HG02798 (cell line): ENCODE data around the gene KIF1C.
"Not testable (repeated sequence)": the region's sequence is repeated elsewhere in the genome, so short reads cannot be mapped to it uniquely, and the experiment has no call there.

Experiments
- ATAC-seq: cut with Tn5 transposase; IDR thresholded peaks from one replicate; pipeline ENCODE4 v1.9.1; 2021; ENCODE audit warnings: mild to moderate bottlenecking; ENCODE audit not compliant: unreplicated experiment, poor library complexity

KIF1C gene

DNA sequence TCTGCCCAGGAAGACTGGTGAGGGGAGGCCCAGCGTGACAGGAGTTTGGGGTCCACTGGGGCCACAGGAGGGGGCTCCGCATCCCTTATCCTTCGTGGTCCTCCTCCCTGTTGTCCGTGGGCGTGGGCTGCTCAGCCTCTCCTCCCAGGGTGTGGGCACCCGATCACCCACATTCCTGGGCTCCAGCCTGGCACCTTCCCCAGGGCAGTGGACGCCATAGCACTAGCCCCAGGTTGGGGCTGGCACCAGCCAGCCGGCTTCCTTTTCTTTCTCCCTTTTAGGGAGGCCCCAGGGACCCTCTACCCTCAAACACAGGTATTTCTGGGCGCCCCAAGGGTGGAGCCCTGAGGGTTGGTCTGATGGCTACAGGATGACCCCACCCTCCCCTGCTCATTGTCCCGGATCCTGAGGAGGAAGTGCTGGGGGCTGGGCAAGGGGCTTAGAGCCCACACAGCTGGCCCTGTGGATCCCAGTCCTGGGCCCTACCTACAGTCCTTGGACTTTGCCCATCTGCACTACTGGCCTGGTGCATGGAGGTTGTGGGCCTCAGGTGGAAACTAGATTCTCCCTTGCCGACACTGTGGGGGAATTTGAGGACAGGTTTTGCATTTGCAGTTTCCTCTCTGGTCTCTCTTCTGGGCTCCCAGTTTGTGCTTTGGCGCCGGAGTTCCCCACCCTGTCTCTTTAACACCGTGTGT is 1.1 kb downstream of the KIF1C start:
- no peak for ATAC-seq

- no peak for ATAC-seq
Measured at GRCh38 chr17:4999430-5000093, 1.8 kb downstream of the KIF1C start.

DNA sequence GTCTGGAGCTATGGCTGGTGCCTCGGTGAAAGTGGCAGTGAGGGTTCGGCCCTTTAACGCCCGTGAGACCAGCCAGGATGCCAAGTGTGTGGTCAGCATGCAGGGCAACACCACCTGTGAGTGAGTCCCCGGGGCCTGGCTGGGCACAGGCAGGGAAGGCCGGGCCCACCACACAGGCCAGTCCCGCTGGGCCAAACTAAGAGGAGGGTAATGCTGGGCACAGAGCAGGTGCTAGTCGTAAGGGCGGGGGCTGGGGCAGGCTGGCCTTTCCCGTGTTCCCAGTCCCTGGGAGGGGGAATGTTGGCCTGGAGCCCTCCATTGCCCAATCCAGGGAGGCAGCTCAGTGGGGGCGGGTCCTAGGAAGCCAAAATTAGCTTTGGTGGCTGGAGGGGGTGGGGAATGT is 2.5 kb downstream of the KIF1C start:
- no peak for ATAC-seq

- no peak for ATAC-seq
Measured at GRCh38 chr17:5002121-5002788, 4.5 kb downstream of the KIF1C start.

DNA sequence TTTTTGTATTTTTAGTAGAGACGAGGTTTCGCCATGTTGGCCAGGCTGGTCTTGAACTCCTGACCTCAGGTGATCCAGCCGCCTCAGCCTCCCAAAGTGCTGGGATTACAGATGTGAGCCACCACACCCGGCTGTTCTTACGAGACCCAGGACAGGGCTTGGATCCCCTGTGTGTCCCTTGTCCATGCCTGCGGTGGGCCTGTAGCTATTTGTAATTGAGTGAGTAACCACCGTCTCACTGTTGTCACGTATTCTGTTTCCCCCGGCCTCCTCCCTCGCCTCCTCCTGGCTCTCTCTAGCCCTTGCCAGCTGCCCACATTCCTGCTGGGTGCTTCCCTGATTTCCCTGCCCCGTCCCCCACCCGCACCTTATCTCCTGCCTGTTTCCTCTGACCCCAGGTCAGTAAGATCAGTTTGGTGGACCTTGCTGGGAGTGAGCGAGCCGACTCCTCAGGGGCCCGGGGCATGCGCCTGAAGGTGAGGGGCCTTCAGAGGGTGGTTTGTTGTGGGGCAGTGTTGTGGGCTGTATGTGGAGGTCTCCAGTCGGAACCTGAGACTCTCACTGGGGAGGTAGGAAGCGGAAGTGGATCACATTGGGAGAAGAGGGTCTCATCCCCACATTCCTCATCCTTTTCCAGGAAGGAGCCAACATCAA is 5.6 kb downstream of the KIF1C start:
- ATAC-seq, result no peak

DNA sequence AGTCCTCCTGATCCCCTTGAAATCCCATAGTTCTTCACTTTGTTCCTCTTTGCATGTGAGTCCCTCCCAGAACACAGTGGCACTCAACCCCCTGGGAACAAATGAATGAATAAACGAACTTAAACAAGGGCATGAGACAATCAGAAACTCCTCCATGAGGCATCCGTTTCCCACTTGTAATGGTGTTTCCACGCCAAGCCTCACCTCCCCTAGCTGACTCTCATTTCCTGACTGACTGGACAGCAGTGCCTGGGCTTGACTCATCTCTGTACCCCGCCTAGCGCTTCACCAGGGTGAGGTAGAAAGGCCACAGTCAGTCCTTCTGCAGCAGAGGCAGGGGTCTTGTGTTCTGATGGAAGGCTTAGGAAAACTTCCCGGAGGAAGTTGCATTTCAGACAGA is 14.2 kb downstream of the KIF1C start:
- ATAC-seq, result no peak

DNA sequence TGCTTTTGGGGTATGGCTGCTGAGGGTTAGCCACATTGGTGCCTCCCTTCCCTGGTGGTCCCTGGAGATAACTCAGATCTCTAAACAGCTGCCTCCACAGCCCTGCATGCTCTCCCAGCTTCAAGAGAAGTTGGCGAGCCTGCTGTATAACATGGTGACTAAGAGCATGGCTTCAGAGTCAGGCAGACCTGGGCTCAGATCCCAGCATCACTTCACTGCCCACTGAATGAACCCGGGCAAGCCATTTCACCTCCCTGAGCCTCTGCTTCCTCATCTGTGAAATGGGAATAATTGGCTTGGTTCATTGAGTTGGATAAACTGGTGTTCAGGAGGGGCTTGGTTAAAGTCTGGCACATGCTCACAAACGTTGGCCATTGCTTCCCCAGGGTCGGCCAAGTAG is 16.6 kb downstream of the KIF1C start:
- no peak for ATAC-seq

DNA sequence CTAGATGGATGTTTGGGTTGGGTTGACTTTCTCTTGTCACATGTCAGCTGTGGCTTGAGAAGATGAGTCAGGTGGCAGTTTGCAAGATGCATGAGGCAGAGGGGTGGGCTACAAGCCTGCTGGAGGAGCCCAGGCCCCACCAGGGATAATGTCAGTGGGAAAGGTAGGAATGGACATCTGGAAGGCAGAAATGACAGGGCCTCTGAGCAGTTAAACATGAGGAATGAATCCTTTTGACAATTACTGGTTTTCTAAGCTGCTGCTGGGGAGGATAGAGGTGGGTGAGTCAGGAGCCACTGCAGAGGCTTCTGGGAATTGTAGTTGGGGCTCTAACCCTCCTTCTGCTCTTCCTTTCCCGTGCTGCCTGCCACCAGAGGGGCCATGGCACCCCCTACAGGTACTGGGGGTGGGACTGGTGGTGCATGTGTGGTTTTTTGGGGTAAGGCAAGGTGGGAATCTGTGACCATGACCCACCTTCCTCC is 21.8 kb downstream of the KIF1C start:
- no peak for ATAC-seq

DNA sequence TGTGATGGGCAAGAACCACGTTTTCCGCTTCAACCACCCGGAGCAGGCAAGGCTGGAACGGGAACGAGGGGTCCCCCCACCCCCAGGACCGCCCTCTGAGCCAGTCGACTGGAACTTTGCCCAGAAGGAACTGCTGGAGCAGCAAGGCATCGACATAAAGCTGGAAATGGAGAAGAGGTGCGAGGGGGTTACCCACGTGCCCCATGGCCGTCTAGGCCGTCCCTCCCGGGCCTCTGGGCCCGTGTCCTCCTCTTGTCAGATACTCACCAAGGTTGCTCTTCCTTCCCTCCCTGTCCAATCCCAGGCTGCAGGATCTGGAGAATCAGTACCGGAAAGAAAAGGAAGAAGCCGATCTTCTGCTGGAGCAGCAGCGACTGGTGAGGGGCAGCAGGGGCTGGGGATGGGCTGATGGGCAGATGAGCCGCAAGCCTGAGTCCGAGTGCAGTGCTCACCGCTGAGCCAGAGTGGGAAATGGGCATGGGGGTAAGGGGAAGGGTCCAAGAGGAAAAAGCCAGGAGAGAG is 22.8 kb downstream of the KIF1C start:
- no peak for ATAC-seq

GRCh38 chr17:5022171-5022711 is 24.5 kb downstream of the KIF1C start:
- ATAC-seq, result no peak

DNA sequence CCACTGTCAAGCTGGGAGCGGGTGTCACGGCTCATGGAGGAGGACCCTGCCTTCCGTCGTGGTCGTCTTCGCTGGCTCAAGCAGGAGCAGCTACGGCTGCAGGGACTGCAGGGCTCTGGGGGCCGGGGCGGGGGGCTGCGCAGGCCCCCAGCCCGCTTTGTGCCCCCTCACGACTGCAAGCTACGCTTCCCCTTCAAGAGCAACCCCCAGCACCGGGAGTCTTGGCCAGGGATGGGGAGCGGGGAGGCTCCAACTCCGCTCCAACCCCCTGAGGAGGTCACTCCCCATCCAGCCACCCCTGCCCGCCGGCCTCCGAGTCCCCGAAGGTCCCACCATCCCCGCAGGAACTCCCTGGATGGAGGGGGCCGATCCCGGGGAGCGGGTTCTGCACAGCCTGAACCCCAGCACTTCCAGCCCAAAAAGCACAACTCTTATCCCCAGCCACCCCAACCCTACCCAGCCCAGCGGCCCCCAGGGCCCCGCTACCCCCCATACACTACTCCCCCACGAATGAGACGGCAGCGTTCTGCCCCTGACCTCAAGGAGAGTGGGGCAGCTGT is 25.9 kb downstream of the KIF1C start:
- ATAC-seq, result no peak

- no peak for ATAC-seq
Measured at GRCh38 chr17:5024604-5025003, 26.9 kb downstream of the KIF1C start.

- no peak for ATAC-seq
Measured at GRCh38 chr17:5027299-5027698, 29.5 kb downstream of the KIF1C start.

DNA sequence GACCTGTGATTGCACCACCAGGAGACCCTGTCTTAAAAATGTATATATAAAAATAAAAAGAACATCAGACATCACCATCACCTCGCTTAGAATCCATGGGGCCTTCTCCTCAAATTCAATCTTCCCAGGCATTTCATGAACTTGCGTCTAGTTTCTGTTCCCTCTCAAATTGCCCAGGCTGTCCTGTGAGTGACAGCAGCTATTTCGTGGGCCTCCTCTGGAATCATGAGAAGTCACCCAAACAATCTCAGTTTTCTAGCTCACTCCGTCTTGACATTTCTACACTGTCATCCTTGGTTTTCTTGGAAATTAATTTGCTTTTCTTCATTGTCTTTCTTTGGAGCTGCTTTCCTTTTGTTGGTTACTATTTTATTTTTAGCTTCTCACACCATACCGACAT is 30.2 kb downstream of the KIF1C start:
- ATAC-seq, result no peak

GRCh38 chr17:5030168-5030567 is 32.4 kb downstream of the KIF1C start:
- ATAC-seq, result not testable (repeated sequence)

- ATAC-seq, result peak; percentile 77
Measured at GRCh38 chr17:5031365-5032082, 33.8 kb downstream of the KIF1C start.

- no peak for ATAC-seq
Measured at GRCh38 chr17:5032865-5033264, 35.1 kb downstream of the KIF1C start.

GRCh38 chr17:5033352-5034015 is 35.7 kb downstream of the KIF1C start:
- no peak for ATAC-seq

GRCh38 chr17:5034063-5034462 is 36.3 kb downstream of the KIF1C start:
- ATAC-seq, result no peak
